Caco-2 (cell line): ENCODE data around the gene DLGAP4. TPM values are rescaled to one million over a fixed set of nuclear protein-coding genes. Genes with fewer than 3 reads are reported as not detected.

ENCODE experiments used
- BruUV-seq: library from RNA; stranded (reverse); fragments of 400-500 nt; replicated peaks from 2 replicates; lab custom pipeline; 2021; lab: Mats Ljungman, UMichigan
- CTCF ChIA-PET: fragments of 300-600 bp; sonication (Branson Sonifier 250); formaldehyde crosslinking; loops from one replicate; lab custom pipeline; 2022; ENCODE audit warnings: antibody characterized with exemption; lab: Charles Lee
- POLR2A ChIA-PET: fragments of 300-600 bp; sonication (Branson Sonifier 250); formaldehyde crosslinking; loops from one replicate; lab custom pipeline; 2022; ENCODE audit warnings: antibody characterized with exemption; lab: Charles Lee
- DNase-seq, 2 experiments: peaks; one replicate each; pipeline versions ENCODE4 v3.0.0 to v3.0.0-alpha.2; 2020 to 2022
- H3K27me3 ChIP-seq: replicated peaks from 2 replicates; pipeline ENCODE4 v1.6.0; 2011; ENCODE audit warnings: low read length; ENCODE audit not compliant: control insufficient read depth, insufficient read depth
- H3K36me3 ChIP-seq: 2 replicates; pipeline ENCODE4 v1.5.1; 2011; ENCODE audit warnings: low read length; ENCODE audit not compliant: control insufficient read depth, insufficient read depth
- H3K4me1 ChIP-seq: fragments of 250-450 bp; sonication (Bioruptor Pico); 2 replicates; pipeline ENCODE4 v1.5.1; 2020; ENCODE audit warnings: mild to moderate bottlenecking
- H3K4me3 ChIP-seq: 2 replicates; pipeline ENCODE4 v1.5.1; 2011; ENCODE audit warnings: low read depth, mild to moderate bottlenecking, control low read depth, low read length
- H3K9me3 ChIP-seq: fragments of 250-450 bp; sonication (Bioruptor Pico); 2 replicates; pipeline ENCODE4 v1.5.1; 2020; ENCODE audit warnings: mild to moderate bottlenecking, moderate library complexity
- H3K27ac Mint-ChIP-seq: one replicate; pipeline ENCODE4 v1.8.0; 2022; ENCODE audit warnings: mixed read lengths; ENCODE audit not compliant: unreplicated experiment
- H3K27me3 Mint-ChIP-seq: one replicate; pipeline ENCODE4 v1.8.0; 2022; ENCODE audit warnings: mixed read lengths; ENCODE audit not compliant: insufficient read depth, unreplicated experiment
- H3K36me3 Mint-ChIP-seq: one replicate; pipeline ENCODE4 v1.8.0; 2022; ENCODE audit warnings: mild to moderate bottlenecking, mixed read lengths; ENCODE audit not compliant: insufficient read depth, unreplicated experiment
- H3K4me1 Mint-ChIP-seq: one replicate; pipeline ENCODE4 v1.8.0; 2022; ENCODE audit warnings: low read depth, mixed read lengths; ENCODE audit not compliant: unreplicated experiment
- H3K4me3 Mint-ChIP-seq: one replicate; pipeline ENCODE4 v1.8.0; 2022; ENCODE audit warnings: mild to moderate bottlenecking, moderate library complexity, mixed read lengths; ENCODE audit not compliant: unreplicated experiment
- H3K9me3 Mint-ChIP-seq: one replicate; pipeline ENCODE4 v1.8.0; 2022; ENCODE audit warnings: mixed read lengths; ENCODE audit not compliant: unreplicated experiment
- CTCF ChIP-seq, 2 experiments: fragments of 200-600 bp in 1 of 2; IDR thresholded peaks; 1 replicate in 1 of 2; 2 replicates in 1 of 2; pipeline versions ENCODE4 v1.5.1 to v1.8.0; 2011 to 2022; ENCODE audit warnings: antibody characterized with exemption in 1 of 2, control low read depth in 1 of 2, inconsistent platforms in 1 of 2, low read depth in 1 of 2, low read length in 1 of 2, mild to moderate bottlenecking in 1 of 2, moderate library complexity in 1 of 2; ENCODE audit not compliant: insufficient read depth in 1 of 2, severe bottlenecking in 1 of 2, unreplicated experiment in 1 of 2
- intact Hi-C: fragments of 100-400 bp; cut with micrococcal nuclease; formaldehyde crosslinking; loops from one replicate; pipeline ENCODE4 v1.10.0; 2022; ENCODE audit not compliant: unreplicated experiment
- total RNA-seq: library from RNA; stranded (reverse); gene quantifications from 2 replicates; pipeline ENCODE4 v1.2.3, GENCODE V29; 2022

Gene DLGAP4
- total RNA-seq, 1 experiment from 2014 or later = 122 TPM

- H3K27me3 Mint-ChIP-seq = peaks cover 12% of the 10 kb centered on the region
- intact Hi-C loops = no loop called here
- no peaks in the 10 kb centered on the region for H3K36me3 Mint-ChIP-seq
Observed at GRCh38 chr20:36400909-36401735, 95.0 kb downstream of the DLGAP4 start.

GRCh38 chr20:36402708-36403107 lies 96.6 kb downstream of the DLGAP4 start:
- Mint-ChIP-seq H3K27me3 (peaks cover 17% of the 10 kb centered on the region), H3K4me1 (peaks cover 5% of the 10 kb centered on the region), H3K9me3 (no peaks in the 10 kb centered on the region), H3K36me3 (no peaks in the 10 kb centered on the region), H3K27ac (no peak overlapping the region), H3K4me3 (no peak overlapping the region)
- H3K4me1 ChIP-seq = 0 out of 2 replicates have a peak, but pooled peaks cover 5% of the 10 kb centered on the region
- TF ChIP-seq CTCF (IDR thresholded peaks at IDR 0.05; ENCODE audit: insufficient read depth in 1 of 2, low read depth in 1 of 2, low read length in 1 of 2, severe bottlenecking in 1 of 2, unreplicated experiment in 1 of 2) = no peak
- ChIA-PET CTCF (no interaction called here), POLR2A (no interaction called here)
- no peaks in the 10 kb centered on the region for H3K36me3 ChIP-seq
- no peaks in the 10 kb centered on the region for H3K27me3 ChIP-seq
- intact Hi-C loops = no loop called here
- H3K4me3 ChIP-seq = no peak overlapping the region
- no peak for DNase-seq
- no peaks in the 10 kb centered on the region for H3K9me3 ChIP-seq
- no TSS peak for BruUV-seq

More at GRCh38 chr20:36400909-36401735, 95.0 kb downstream of the DLGAP4 start:
- no peak overlapping the region for H3K27ac Mint-ChIP-seq
- H3K4me3 Mint-ChIP-seq = no peak overlapping the region
- Histone ChIP-seq H3K4me3 (no peak overlapping the region), H3K9me3 (0 out of 2 replicates have a peak, but pooled peaks cover 2% of the 10 kb centered on the region), H3K36me3 (no peaks in the 10 kb centered on the region), H3K27me3 (no peaks in the 10 kb centered on the region), H3K4me1 (no peaks in the 10 kb centered on the region)
- no peak for TF ChIP-seq CTCF (IDR thresholded peaks at IDR 0.05; ENCODE audit: insufficient read depth in 1 of 2, low read depth in 1 of 2, low read length in 1 of 2, severe bottlenecking in 1 of 2, unreplicated experiment in 1 of 2)
- ChIA-PET POLR2A (no interaction called here), CTCF (interaction anchor here (0.6 kb wide), 1 partner anchor 155 kb away, joined by 3 read pairs; no protein-coding TSS in a partner anchor)
- H3K9me3 Mint-ChIP-seq = peaks cover 8% of the 10 kb centered on the region
- no peak for DNase-seq
- no TSS peak for BruUV-seq
- H3K4me1 Mint-ChIP-seq = no peaks in the 10 kb centered on the region

GRCh38 chr20:36404435-36404978 lies 98.4 kb downstream of the DLGAP4 start:
- no peak overlapping the region for H3K27ac Mint-ChIP-seq
- no peak for TF ChIP-seq CTCF (IDR thresholded peaks at IDR 0.05; ENCODE audit: insufficient read depth in 1 of 2, low read depth in 1 of 2, low read length in 1 of 2, severe bottlenecking in 1 of 2, unreplicated experiment in 1 of 2)
- no peak overlapping the region for H3K4me3 Mint-ChIP-seq
- DNase-seq = no peak
- peaks cover 6% of the 10 kb centered on the region for H3K4me1 Mint-ChIP-seq
- H3K4me3 ChIP-seq = no peak overlapping the region
- ChIA-PET POLR2A (no interaction called here), CTCF (interaction anchor here (1.3 to 1.4 kb wide), 2 partner anchors 9 to 50 kb away, joined by 3 read pairs; no protein-coding TSS in a partner anchor)
- no TSS peak for BruUV-seq
- peaks cover 15% of the 10 kb centered on the region for H3K27me3 Mint-ChIP-seq
- 0 out of 2 replicates have a peak, but pooled peaks cover 5% of the 10 kb centered on the region for H3K4me1 ChIP-seq
- H3K36me3 ChIP-seq = no peaks in the 10 kb centered on the region
- no peaks in the 10 kb centered on the region for H3K9me3 ChIP-seq
- H3K27me3 ChIP-seq = no peaks in the 10 kb centered on the region
- no peaks in the 10 kb centered on the region for H3K36me3 Mint-ChIP-seq
- intact Hi-C loops = no loop called here
- H3K9me3 Mint-ChIP-seq = no peaks in the 10 kb centered on the region
